GM23248 (cell line): ENCODE data around the gene TBKBP1. TPM values are rescaled to one million over a fixed set of nuclear protein-coding genes. Genes with fewer than 3 reads are reported as not detected.

Source experiments
- DNase-seq: peaks from one replicate; pipeline ENCODE4 v3.0.0-alpha.2; 2015
- H2AFZ ChIP-seq: fragments of 200-600 bp; sonication (generic); 2 replicates; pipeline ENCODE4 v1.6.1; 2016; ENCODE audit warnings: antibody characterized with exemption
- H3F3A ChIP-seq: fragments of 200-600 bp; sonication (generic); 2 replicates; pipeline ENCODE4 v1.6.1; 2016; ENCODE audit warnings: mild to moderate bottlenecking, antibody characterized with exemption, mixed run types; ENCODE audit not compliant: insufficient read depth
- H3K27ac ChIP-seq: fragments of 200-600 bp; sonication (generic); 2 replicates; pipeline ENCODE4 v1.5.1; 2016; ENCODE audit warnings: mild to moderate bottlenecking
- H3K27me3 ChIP-seq: fragments of 200-600 bp; sonication (generic); replicated peaks from 2 replicates; pipeline ENCODE4 v1.6.1; 2016; ENCODE audit warnings: mild to moderate bottlenecking; ENCODE audit not compliant: insufficient read depth
- H3K36me3 ChIP-seq: fragments of 200-600 bp; sonication (generic); 2 replicates; pipeline ENCODE4 v1.6.1; 2016; ENCODE audit warnings: low read depth, mild to moderate bottlenecking
- H3K4me1 ChIP-seq: fragments of 200-600 bp; sonication (generic); 2 replicates; pipeline ENCODE4 v1.6.1; 2016; ENCODE audit warnings: mild to moderate bottlenecking; ENCODE audit not compliant: insufficient read depth
- H3K4me2 ChIP-seq: fragments of 200-600 bp; sonication (generic); one replicate; pipeline ENCODE4 v1.6.1; 2016; ENCODE audit warnings: mild to moderate bottlenecking; ENCODE audit not compliant: unreplicated experiment
- H3K4me3 ChIP-seq: fragments of 200-600 bp; sonication (generic); 2 replicates; pipeline ENCODE4 v1.5.1; 2016; ENCODE audit warnings: mild to moderate bottlenecking
- H3K79me2 ChIP-seq: fragments of 200-600 bp; sonication (generic); 2 replicates; pipeline ENCODE4 v1.6.1; 2016; ENCODE audit warnings: mild to moderate bottlenecking; ENCODE audit not compliant: insufficient read depth
- H3K9ac ChIP-seq: fragments of 200-600 bp; sonication (generic); 2 replicates; pipeline ENCODE4 v1.6.1; 2016; ENCODE audit warnings: mild to moderate bottlenecking
- H3K9me2 ChIP-seq: fragments of 200-600 bp; sonication (generic); 2 replicates; pipeline ENCODE4 v1.6.1; 2016; ENCODE audit warnings: mixed run types, mild to moderate bottlenecking, moderate library complexity; ENCODE audit not compliant: insufficient read depth
- H3K9me3 ChIP-seq: fragments of 200-600 bp; sonication (generic); one replicate; pipeline ENCODE4 v1.6.1; 2017; ENCODE audit warnings: low read depth
- H4K20me1 ChIP-seq: fragments of 200-600 bp; sonication (generic); 2 replicates; pipeline ENCODE4 v1.6.0; 2016; ENCODE audit not compliant: insufficient read depth
- EZH2 ChIP-seq: fragments of 200-600 bp; sonication (generic); IDR thresholded peaks from 2 replicates; pipeline ENCODE4 v1.6.1; 2018; ENCODE audit warnings: antibody characterized with exemption, mild to moderate bottlenecking; ENCODE audit not compliant: insufficient read depth, poor library complexity, severe bottlenecking
- EZH2phosphoT487 ChIP-seq: fragments of 200-600 bp; sonication (generic); IDR thresholded peaks from 2 replicates; pipeline ENCODE4 v1.6.1; 2018; ENCODE audit warnings: antibody characterized with exemption, moderate library complexity, mild to moderate bottlenecking, low read depth; ENCODE audit not compliant: insufficient read depth
- WGBS, 2 experiments: methylation state at CpG; one replicate each; pipeline ENCODE4 v1.1.6; 2015 to 2017; ENCODE audit warnings: low lambda C conversion rate in 2 of 2, low coverage in 1 of 2; ENCODE audit errors: missing lambda C conversion rate in 2 of 2; 5-methylcytosine and 5-hydroxymethylcytosine counted together
- in situ Hi-C: fragments of 300-500 bp; cut with MboI; formaldehyde crosslinking; loops from 2 replicates; pipeline ENCODE4 v1.15.0; 2020
- polyA plus RNA-seq: library from polyadenylated mRNA; unstranded; fragments of >200 nt; fragmentation: Nextera tagmentation; extraction: Ambion mirVana; gene quantifications from 2 replicates; pipeline ENCODE4 v1.2.1, GENCODE V29; 2016
- total RNA-seq: library from RNA; depleted of rRNA; stranded (reverse); fragments of >200 nt; shearing (Covaris generic); gene quantifications from 2 replicates; pipeline ENCODE4 v1.2.3, GENCODE V29; 2014

Gene TBKBP1
- total and polyA plus RNA-seq, 2 experiments from 2014 or later = 1.1 to 12.3 TPM

DNA sequence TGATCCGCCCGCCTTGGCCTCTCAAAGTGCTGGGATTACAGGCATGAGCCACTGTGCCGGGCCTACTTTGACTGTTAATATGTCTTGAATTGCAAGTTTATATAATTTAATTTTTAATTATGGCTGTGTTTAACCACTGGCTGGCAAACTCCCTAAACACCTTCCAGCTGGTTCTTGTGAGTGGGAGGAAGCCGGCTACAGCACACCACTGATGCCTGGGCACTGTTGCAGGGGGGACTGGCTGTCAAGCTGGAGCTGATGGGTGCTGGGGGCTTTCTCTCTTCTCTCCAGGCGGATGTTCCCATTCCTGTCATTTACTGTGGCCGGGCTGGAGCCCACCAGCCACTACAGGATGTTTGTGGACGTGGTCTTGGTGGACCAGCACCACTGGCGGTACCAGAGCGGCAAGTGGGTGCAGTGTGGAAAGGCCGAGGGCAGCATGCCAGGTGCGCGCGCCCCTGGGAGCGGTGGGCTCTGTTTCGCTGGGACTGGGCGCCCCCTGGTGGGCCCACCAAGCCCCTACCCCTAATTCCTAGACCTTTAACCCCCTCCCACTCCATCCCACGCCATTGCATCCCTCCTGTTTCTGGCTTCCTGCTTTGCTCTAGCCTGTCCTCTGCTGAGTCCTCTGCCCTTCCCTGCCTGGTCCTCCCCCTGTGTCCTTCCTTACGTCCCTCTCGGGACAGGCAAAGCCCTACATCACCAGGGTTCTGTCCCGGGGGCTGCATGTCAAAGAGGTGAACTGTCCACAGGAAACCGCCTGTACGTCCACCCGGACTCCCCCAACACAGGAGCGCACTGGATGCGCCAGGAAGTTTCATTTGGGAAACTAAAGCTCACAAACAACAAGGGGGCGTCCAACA, 48.6 kb downstream of the TBKBP1 start:
- no peak overlapping the region for H3K4me2 ChIP-seq
- TF ChIP-seq EZH2phosphoT487 = no peak
- TF ChIP-seq EZH2 = no peak
- no peak overlapping the region for H2AFZ ChIP-seq
- H3K4me1 ChIP-seq = no peaks in the 10 kb centered on the region
- DNase-seq = no peak
- H3K27ac ChIP-seq = no peak overlapping the region
- no peak overlapping the region for H3K9ac ChIP-seq
- no peak overlapping the region for H3K4me3 ChIP-seq
- no peaks in the 10 kb centered on the region for H3K36me3 ChIP-seq
- H3K9me2 ChIP-seq = no peaks in the 10 kb centered on the region
- H3K79me2 ChIP-seq = no peaks in the 10 kb centered on the region
- H3F3A ChIP-seq = no peaks in the 10 kb centered on the region
- in situ Hi-C loops = no loop called here
- H3K27me3 ChIP-seq = peaks cover 45% of the 10 kb centered on the region
- 33 to 37% methylated on average over 21 to 24 of the region's 26 CpGs for WGBS, 2 experiments
- no peaks in the 10 kb centered on the region for H4K20me1 ChIP-seq
- no peaks in the 10 kb centered on the region for H3K9me3 ChIP-seq

- H3K36me3 ChIP-seq = no peaks in the 10 kb centered on the region
- 52 to 57% methylated on average over 22 of the region's 22 CpGs for WGBS, 2 experiments
- H3K4me3 ChIP-seq = no peak overlapping the region
- H3K9me2 ChIP-seq = no peaks in the 10 kb centered on the region
- H3K27me3 ChIP-seq = peaks cover 57% of the 10 kb centered on the region
- no peak overlapping the region for H2AFZ ChIP-seq
- H3F3A ChIP-seq = no peaks in the 10 kb centered on the region
- no peaks in the 10 kb centered on the region for H3K79me2 ChIP-seq
- TF ChIP-seq EZH2 (no peak), EZH2phosphoT487 (no peak)
- in situ Hi-C loops = no loop called here
- no peaks in the 10 kb centered on the region for H3K4me1 ChIP-seq
- no peak for DNase-seq
- no peak overlapping the region for H3K27ac ChIP-seq
- no peaks in the 10 kb centered on the region for H3K9me3 ChIP-seq
- no peak overlapping the region for H3K9ac ChIP-seq
- H4K20me1 ChIP-seq = no peaks in the 10 kb centered on the region
- H3K4me2 ChIP-seq = no peak overlapping the region
Measured at GRCh38 chr17:47744168-47745036, 50.4 kb downstream of the TBKBP1 start.

DNA sequence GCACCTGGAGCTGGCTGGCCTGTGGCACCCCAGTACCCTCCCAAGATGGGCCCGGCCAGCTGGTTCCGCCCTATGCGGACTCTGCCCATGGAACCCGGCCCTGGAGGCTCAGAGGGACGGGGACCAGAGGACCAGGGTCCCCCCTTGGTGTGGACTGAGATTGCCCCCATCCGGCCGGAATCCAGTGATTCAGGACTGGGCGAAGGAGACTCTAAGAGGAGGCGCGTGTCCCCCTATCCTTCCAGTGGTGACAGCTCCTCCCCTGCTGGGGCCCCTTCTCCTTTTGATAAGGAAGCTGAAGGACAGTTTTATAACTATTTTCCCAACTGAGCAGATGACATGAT, 51.0 kb downstream of the TBKBP1 start:
- TF ChIP-seq EZH2phosphoT487 (no peak), EZH2 (no peak)
- H3K9me2 ChIP-seq = no peaks in the 10 kb centered on the region
- H3K27me3 ChIP-seq = peaks cover 57% of the 10 kb centered on the region
- H3K4me2 ChIP-seq = no peak overlapping the region
- WGBS, 2 experiments = 73 to 76% methylated on average over 10 of the region's 10 CpGs
- no peaks in the 10 kb centered on the region for H4K20me1 ChIP-seq
- H3K27ac ChIP-seq = no peak overlapping the region
- no peaks in the 10 kb centered on the region for H3K36me3 ChIP-seq
- no peaks in the 10 kb centered on the region for H3K4me1 ChIP-seq
- DNase-seq = no peak
- no peak overlapping the region for H3K9ac ChIP-seq
- no peak overlapping the region for H2AFZ ChIP-seq
- H3K79me2 ChIP-seq = no peaks in the 10 kb centered on the region
- no peaks in the 10 kb centered on the region for H3F3A ChIP-seq
- no peaks in the 10 kb centered on the region for H3K9me3 ChIP-seq
- no peak overlapping the region for H3K4me3 ChIP-seq
- in situ Hi-C loops = no loop called here

DNA sequence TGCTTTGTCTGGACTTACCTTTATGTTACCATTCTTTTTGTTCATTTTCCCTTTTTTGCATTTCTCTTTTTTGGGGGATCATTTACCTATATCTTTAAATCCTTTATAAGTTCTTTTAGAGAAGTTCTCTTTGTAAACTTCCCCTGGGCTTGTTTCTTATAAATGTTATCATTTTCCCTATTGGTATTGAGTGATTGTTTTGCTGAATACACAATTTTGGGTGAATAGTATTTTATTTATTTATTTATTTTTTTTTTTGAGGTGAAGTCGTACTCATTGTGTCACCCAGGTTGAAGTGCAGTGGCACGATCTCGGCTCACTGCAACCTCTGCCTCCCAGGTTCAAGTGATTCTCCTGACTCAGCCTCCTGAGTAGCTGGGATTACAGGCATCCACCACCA, 57.5 kb downstream of the TBKBP1 start:
- H3K27ac ChIP-seq = no peak overlapping the region
- no peak overlapping the region for H3K9ac ChIP-seq
- no peak for DNase-seq
- peaks cover 13% of the 10 kb centered on the region for H3K27me3 ChIP-seq
- no peaks in the 10 kb centered on the region for H3K9me3 ChIP-seq
- no peaks in the 10 kb centered on the region for H3K4me1 ChIP-seq
- no peaks in the 10 kb centered on the region for H3F3A ChIP-seq
- no peak overlapping the region for H2AFZ ChIP-seq
- no peak overlapping the region for H3K4me3 ChIP-seq
- WGBS, 2 experiments = 44 to 58% methylated on average over 3 of the region's 3 CpGs
- no peaks in the 10 kb centered on the region for H3K36me3 ChIP-seq
- in situ Hi-C loops = no loop called here
- TF ChIP-seq EZH2phosphoT487 (no peak), EZH2 (no peak)
- no peaks in the 10 kb centered on the region for H3K9me2 ChIP-seq
- no peak overlapping the region for H3K4me2 ChIP-seq
- H4K20me1 ChIP-seq = no peaks in the 10 kb centered on the region
- H3K79me2 ChIP-seq = no peaks in the 10 kb centered on the region
